T-helper 1 cell treated with Interleukin-12 subunit alpha and Interleukin-12 subunit beta and Interleukin-4 antibody, amounts not matched to agents 30 ng/mL and 1 ng/mL, for 36 hours (primary cell): Measurements from ENCODE around the gene PATJ. TPM values are rescaled to one million over a fixed set of nuclear protein-coding genes. Genes with fewer than 3 reads are reported as not detected.
"Not testable (repeated sequence)": the region's sequence is repeated elsewhere in the genome, so short reads cannot be mapped to it uniquely, and the experiment has no call there.

ENCODE experiments used
- intact Hi-C: fragments of 100-400 bp; cut with micrococcal nuclease; formaldehyde crosslinking; loops from one replicate; pipeline ENCODE4 v1.15.1; 2024
- total RNA-seq: library from RNA; stranded (reverse); gene quantifications from 2 replicates; pipeline ENCODE4 v1.2.3, GENCODE V29; 2022

The PATJ gene
- total RNA-seq = 16.5 and 19.4 TPM in 2 replicates

DNA sequence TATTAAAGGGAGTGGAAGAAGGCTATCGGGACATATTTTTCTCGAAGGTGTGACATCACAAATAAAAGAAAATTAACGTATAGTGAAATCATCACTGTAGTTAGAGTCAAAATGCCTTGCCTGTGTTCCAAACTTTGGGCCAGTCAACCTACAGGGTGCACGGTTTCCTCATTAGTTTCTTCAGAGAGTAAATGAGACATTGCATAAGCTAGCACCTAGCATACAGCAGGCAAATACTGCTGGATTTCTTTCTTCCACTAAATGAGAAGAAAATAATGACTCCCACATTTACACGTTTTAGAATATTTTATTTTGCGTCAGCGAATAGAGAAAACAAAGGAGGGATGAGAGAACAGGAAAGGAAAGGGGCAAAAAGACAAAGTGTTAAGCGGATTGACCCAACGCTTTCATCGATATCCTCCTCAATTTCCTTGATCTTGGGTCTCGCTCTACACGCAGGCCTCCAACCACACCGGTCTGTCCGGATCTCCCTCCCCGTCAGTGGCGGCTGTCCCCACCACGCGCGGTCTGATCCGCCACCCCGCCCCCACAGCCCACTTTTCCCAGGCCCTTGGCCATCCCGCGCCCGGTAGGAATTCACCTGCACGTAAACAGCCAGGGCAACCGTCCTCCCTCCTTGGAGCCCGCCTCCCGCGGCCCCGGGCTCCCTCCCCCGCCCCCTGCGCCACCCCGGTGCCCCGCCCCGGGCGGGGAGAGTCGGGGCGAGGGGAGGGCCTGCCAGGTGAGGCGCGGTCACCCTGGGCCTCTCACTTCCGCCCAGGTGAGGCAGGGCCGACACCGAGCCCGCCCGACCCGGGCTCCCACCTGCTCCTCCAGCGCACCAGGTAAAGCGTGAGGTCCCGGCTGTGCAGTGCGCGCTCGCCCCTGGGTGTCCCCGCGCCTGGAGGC lies at the start of gene PATJ:
TSS of gene PATJ (plus strand) at position 770 of the 909 bp plus-strand sequence. CDS start 20,413 bp downstream, outside the sequence.
- intact Hi-C loops = loop anchor here (1.0 to 5.0 kb wide), 4 partner anchors 17 to 665 kb away; partner anchors contain the start of gene TM2D1

DNA sequence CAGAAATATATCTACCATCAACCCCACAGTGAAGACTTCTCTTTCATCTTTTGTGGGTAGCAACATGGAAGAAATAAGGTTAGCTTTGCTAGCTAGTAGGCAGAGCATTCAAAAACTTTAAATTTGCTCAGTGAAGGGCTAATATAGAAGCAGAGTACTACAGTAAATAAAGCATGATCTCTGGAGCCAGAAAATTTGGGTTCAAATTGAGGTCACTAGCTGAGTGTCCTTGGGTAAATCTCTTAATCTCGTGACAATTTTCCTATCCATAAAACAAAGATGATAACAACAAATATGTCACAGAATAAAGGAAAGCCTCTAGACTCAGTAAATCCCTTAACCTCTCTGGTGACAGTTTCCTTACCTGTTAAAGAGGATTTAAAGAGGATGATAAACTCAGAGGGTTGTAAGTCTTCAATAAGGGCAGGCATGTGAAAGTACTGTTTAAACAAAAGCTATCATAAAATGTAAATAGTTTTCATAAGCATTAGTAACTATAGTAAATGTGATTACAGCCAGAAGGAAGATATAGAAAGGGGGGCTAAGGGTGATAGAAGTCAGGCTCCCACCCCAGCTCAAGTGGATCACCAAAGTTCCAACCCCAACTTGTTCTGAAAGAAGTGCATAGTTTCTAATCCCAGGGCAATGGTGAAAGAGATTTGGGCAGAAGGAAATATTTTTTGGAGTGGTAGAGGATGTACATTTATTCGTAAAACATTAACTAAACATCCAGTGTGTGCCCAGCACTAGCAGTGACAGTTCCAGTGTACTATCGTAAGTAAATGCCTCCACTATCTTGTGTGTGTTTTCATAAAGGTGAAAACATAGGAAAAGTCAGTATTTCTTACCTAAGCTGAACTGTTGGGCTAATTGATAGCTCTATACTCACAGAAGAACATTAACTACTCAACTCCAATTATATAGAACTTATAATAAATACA lies 42.1 kb upstream of the PATJ start:
- intact Hi-C loops = no loop called here

DNA sequence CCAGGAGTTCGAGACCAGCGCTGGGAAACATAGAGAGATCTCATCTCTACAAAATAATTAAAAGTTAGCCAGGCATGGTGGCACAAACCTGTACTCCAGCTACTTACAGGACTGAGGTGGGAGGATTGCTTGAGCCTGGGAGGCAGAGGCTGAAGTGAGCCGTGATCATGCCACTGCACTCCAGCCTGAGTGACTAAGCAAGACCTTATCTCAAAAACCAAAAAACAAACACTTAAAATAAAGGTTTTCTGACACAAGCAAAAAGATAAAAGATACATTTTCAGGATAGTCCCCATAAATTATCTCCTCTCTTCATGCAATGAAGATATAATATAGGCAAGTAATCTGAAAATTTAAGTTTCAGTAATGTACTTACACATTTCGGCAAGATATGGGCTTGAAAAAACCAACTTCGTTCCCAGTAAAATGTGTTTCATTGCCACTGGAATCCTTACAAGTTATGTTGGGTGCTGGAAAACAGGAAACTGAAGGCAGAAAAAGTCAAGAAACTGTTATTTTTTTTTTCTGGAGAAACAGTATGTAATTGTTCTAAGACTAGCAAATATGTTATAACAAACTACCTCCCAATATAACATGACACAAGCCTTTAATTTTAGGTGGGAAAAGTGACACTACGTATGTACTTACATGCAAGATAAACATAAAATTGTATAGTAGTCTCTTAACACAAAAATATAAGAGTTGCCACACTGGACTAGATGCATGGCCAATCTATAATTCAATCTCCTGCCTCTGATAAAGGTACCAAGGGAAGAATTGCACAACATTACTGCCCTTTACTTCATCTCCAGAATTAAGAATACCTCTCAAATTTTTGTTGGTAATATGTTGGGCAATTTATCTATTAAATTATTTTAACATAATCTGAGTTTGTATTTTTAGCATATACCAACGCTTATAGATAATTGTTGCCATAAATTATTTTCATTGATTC lies 33.0 kb upstream of the PATJ start:
- intact Hi-C loops = no loop called here

GRCh38 chr1:61709908-61710289 lies 32.4 kb upstream of the PATJ start:
- intact Hi-C loops = no loop called here

- intact Hi-C loops = not testable (repeated sequence)
Observed at GRCh38 chr1:61711257-61711656, 31.0 kb upstream of the PATJ start.

GRCh38 chr1:61711969-61712368 lies 30.3 kb upstream of the PATJ start:
- intact Hi-C loops = no loop called here

DNA sequence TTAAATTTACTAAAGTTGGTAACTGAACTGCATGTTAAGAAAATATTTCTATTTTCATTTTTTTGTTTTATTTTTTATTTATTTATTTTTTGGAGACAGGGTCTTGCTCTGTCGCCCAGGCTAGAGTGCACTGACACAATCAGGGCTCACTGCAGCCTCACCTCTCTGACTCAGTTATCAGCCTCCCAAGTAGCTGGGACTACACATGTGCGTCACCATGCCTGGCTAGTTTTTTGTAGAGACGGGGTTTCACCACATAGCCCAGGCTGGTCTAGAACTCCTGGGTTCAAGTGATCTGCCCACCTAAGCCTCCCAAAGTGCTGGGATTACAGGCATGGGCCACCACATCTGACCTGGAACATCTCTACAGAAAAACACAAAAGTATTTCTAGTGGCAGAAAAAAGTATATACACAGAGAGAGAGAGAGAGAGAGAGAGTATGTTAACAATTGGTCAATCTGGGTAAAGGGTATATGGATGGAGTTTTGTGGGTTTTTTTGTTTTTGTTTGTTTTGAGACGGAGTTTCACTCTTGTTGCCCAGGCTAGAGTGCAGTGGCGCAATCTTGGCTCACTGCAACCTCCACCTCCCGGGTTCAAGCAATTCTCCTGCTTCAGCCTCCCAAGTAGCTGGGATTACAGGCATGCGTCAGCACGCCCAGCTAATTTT lies 23.1 kb upstream of the PATJ start:
- intact Hi-C loops = not testable (repeated sequence)

DNA sequence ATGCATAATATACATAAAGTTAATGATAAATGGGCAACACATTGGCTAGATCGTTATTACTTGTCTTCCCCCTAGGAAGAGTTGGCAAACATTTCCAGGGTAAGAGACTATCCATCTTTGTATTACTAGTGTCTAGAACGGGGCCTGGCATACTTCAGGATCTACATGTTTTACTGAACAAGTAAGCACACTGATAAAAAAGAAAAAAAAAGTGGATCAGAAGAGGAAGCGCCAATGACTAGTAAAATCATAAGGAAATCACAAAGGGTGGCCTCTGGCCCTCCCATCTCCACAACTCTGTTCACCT lies 17.8 kb upstream of the PATJ start:
- intact Hi-C loops = loop anchor here (2.0 to 10.0 kb wide), 5 partner anchors 118 to 1640 kb away; partner anchors contain the start of genes ALG6 and USP1

DNA sequence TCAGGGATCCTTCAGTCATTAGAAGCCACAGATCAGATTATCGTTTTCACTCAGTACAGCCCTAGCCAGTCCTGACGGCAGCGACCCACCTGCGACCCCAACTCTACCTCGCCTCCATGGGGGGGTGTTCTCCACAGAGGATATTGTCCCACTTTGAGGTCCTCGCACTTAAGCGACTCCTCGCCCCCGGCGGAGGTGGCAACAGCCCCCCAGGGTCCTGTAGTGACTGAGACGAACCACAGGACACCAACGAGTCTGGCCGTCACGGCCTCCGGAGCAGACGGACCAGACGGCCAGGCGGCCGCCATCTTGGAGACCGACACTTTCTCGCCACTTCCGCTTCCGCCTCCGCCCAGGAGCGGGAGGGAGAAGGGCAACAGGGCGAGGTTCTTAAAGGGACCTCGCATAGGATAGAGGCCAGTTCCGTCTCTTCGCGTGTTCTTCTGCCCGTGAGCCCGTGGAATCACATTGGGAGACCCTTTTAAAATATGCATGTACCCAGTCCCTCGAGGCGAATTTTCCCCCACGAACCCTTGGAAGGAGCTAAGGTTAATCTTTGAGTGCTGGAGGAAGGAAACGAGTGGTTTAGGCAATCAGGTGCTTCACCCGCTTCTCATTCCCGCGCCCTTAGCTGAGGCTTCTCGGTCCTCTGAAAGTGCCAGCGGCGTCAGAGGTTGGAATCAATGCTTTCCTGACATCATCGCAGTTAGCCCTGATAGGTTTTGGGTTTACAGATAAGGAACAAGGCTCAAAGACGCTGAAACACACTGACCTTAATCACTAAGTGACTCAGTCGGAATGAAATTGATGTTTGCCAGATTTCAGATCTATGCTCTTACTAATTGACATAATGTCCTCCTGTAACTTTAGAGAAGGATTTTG lies 17.2 kb upstream of the PATJ start, which contains the start of gene TM2D1:
TSS of gene TM2D1 (minus strand) at position 329 of the 882 bp plus-strand sequence. CDS start at position 308, 21 bp downstream.
- intact Hi-C loops = loop anchor here (1.0 to 10.0 kb wide), 11 partner anchors 17 to 1640 kb away; partner anchors contain the start of genes ALG6, DOCK7, PATJ and USP1

- intact Hi-C loops = loop anchor here (5.0 to 10.0 kb wide), 3 partner anchors 425 to 1637 kb away; partner anchors contain the start of genes ALG6 and DOCK7
Observed at GRCh38 chr1:61727544-61727943, 14.7 kb upstream of the PATJ start.

- intact Hi-C loops = not testable (repeated sequence)
Observed at GRCh38 chr1:61730679-61731078, 11.6 kb upstream of the PATJ start.

DNA sequence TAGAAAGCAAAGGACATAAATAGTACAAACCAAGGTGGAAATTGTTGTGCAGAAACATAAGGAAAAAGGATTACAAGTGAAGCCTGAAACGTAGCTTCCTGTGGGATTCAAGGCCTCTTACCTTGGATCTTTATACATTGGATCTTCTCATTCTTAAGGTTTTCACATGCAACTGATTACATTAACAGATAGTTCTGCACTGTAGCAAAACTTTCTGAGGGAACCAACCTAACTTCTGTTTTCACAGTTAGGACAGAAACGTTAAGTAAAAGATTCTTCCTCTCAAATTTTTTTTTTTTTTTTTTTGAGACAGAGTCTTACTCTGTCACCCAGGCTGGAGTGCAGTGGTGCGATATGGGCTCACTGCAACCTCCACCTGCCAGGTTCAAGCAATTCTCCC lies 9.6 kb upstream of the PATJ start:
- intact Hi-C loops = no loop called here

- intact Hi-C loops = loop anchor here (5.0 kb wide), 1 partner anchor 664 kb away; no protein-coding TSS in a partner anchor
Observed at GRCh38 chr1:61740751-61741700, 1.3 kb upstream of the PATJ start.

DNA sequence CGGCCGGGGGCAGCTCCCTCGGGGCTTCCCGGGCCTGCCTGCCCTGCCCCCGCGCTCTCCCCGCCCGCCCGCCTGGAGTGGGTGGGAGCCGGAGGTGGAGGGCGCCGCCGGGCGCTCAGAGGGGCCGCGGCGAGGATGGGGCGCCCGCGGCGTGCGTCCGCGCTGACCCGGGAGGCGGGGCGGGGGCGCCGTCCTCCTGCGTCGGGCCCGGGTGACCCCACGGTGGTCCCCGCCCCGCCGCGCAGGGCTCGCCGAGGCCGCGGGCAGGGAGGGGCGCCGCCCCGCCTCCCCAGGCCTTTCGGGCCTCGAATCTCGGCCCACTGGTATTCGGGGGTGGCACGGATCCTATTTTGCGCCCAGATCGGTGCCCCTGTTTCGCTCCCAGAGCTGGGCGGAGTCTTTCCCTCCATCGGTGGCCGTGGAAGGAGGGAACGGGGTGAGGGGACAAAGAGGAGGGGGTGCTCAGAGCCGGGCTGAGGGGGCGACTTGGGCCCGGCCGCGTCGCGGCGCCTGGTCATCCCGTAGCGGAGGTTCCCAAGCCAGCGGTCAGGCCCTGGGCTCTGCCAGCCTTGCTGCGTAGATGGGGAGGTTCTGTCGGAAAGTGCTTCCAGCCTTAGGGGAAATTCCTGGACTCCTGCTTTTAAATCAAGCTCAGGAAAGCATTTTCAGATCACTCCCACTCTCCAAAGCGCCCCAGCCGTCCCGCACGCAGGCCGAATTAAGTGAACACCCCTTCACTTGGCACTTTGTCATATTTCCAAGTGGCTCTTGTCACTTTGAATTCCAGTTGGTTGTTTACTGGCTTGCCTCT lies 545 bp downstream of the PATJ start:
- intact Hi-C loops = loop anchor here (1.0 to 5.0 kb wide), 4 partner anchors 18 to 666 kb away; partner anchors contain the start of gene TM2D1

DNA sequence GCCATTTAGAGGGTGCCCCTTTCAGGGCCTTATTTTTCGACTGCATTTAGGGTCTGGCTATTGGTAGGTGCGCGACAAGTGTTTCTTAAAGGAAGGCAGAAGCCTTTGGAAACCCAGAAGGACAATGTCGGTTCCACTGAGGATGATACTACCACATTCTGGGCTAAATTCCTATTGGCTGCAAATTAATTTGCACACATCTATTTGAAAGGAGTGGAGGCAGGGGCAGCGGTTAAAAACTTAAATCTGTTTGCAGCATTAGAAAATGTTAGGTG lies 1.1 kb downstream of the PATJ start:
- intact Hi-C loops = loop anchor here (2.0 to 5.0 kb wide), 2 partner anchors 109 to 666 kb away; no protein-coding TSS in a partner anchor

DNA sequence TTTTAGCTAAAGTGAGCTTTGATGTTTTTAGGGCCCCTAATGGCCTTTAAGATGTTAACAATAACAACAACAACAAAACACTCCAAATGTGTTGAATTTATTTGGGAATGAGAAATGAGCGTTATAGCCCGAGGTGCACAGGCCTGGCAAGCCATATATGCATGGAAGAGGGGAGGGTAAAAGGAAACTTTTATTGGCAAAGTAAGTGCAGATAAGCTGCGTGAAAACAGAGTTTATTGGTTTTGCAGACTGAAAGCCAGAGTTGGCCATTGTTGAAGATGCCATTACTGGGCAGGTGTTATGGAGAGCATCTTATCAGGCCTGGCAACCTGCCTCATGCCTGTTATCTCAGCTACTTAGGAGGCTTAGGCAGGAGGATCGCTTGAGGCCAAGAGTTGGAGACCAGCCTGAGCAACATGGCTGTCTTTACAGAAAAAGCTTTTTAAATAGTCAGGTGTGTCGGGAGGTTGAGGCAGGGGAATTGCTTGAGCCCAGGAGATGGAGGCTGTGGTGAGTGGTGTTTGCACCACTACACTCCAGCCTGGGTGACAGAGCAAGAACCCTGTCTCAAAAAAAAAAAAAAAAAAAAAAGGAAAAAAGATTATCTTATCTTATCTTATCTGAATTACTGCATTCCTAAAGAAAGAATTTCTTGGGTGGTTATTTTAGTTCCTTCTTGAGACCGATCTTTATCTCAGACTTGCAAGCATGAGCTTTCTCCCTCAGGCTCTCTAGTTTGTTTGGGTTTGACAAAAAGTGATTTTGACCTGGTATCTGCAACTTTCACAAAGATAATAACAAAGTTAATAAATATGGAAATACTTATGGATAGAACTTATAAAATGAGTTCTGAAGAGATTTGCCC lies 1.7 kb downstream of the PATJ start:
- intact Hi-C loops = loop anchor here (2.0 to 5.0 kb wide), 2 partner anchors 109 to 667 kb away; no protein-coding TSS in a partner anchor
